ENCODE results near the gene RAPGEF2. TPM values are rescaled to one million over a fixed set of nuclear protein-coding genes. Genes with fewer than 3 reads are reported as not detected.

The RAPGEF2 gene
- total and polyA plus RNA-seq, 10 of the 15 experiments (the other 5 are each of a cell fraction or from before 2014, with no cell fraction given): 0.31 to 24.0 (median 2.9) TPM

DNA sequence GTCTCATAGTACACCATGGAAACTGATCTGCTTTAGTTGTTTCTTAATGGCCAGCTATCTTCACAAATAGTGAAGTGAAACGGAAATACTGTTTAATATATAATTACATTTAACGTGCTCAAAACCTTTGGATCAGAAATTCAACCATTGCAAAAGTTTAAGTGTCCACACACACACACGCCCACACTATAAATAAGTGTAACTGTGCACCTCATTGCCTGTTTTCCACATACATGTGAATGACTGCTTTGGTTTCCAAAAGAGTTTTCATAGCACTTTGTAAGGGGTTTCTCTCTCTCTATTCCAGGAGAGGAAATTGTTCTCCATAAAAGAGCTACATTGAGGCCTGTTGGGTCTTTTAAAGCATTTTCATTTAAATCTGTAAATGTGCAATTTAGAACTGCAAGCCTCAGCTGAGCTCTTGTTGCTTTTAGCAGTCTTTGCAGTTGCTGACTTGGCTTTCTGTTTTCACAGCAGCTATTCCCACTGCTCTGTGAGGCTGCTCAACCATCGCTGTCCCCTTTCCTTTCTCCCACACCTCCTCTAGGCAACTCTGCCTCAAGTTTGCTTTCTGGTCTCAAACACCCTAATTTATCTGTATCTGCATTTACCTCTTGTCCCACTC is 94.5 kb downstream of the RAPGEF2 start (continued):
- TF ChIP-seq, protein P1, sequence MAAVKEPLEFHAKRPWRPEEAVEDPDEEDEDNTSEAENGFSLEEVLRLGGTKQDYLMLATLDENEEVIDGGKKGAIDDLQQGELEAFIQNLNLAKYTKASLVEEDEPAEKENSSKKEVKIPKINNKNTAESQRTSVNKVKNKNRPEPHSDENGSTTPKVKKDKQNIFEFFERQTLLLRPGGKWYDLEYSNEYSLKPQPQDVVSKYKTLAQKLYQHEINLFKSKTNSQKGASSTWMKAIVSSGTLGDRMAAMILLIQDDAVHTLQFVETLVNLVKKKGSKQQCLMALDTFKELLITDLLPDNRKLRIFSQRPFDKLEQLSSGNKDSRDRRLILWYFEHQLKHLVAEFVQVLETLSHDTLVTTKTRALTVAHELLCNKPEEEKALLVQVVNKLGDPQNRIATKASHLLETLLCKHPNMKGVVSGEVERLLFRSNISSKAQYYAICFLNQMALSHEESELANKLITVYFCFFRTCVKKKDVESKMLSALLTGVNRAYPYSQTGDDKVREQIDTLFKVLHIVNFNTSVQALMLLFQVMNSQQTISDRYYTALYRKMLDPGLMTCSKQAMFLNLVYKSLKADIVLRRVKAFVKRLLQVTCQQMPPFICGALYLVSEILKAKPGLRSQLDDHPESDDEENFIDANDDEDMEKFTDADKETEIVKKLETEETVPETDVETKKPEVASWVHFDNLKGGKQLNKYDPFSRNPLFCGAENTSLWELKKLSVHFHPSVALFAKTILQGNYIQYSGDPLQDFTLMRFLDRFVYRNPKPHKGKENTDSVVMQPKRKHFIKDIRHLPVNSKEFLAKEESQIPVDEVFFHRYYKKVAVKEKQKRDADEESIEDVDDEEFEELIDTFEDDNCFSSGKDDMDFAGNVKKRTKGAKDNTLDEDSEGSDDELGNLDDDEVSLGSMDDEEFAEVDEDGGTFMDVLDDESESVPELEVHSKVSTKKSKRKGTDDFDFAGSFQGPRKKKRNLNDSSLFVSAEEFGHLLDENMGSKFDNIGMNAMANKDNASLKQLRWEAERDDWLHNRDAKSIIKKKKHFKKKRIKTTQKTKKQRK (IDR thresholded peaks at IDR 0.05; ENCODE audit: low read depth, low read length): no peak
- TF ChIP-seq GABPA (IDR thresholded peaks at IDR 0.05; ENCODE audit: low read depth): no peak
- no peak for TF ChIP-seq ATF2 (IDR thresholded peaks at IDR 0.05; ENCODE audit: low read length)
- no peak for TF ChIP-seq REST (IDR thresholded peaks at IDR 0.05; ENCODE audit: low read depth, low read length)
- no peak for TF ChIP-seq NRF1 (conservative IDR thresholded peaks at IDR 0.05; ENCODE audit: low read depth, low read length)
- TF ChIP-seq EP300 (IDR thresholded peaks at IDR 0.05; ENCODE audit: borderline replicate concordance in 1 of 2, control insufficient read depth in 1 of 2, low read depth in 2 of 2, low read length in 2 of 2): no peak
